Right renal cortex interstitium (tissue), 3 donors: Measurements from ENCODE around the gene DQX1. TPM values are rescaled to one million over a fixed set of nuclear protein-coding genes. Genes with fewer than 3 reads are reported as not detected.
"Not testable (repeated sequence)": the region's sequence is repeated elsewhere in the genome, so short reads cannot be mapped to it uniquely, and the experiment has no call there.

Experiments used
- DNase-seq, 3 donors: peaks; one replicate each; pipeline ENCODE4 v3.0.0-alpha.2; 2013; ENCODE audit warnings: low read depth in 3 of 3, low spot score in 2 of 3
- polyA plus RNA-seq, 3 donors: library from polyadenylated mRNA; unstranded; fragments of 120-200 nt; gene quantifications; one replicate each; pipeline ENCODE4 v1.2.1, GENCODE V29; 2013; ENCODE audit not compliant: insufficient read length in 3 of 3

The DQX1 gene
- polyA plus RNA-seq = under 1 TPM; 0.08 to 0.18 (median 0.12) TPM

GRCh38 chr2:74525717-74526648, at the start of gene DQX1:
Gene DQX1 (minus strand): TSS chr2:74526231. CDS start chr2:74525729, 502 bp downstream.
- DNase-seq = no peak

DNA sequence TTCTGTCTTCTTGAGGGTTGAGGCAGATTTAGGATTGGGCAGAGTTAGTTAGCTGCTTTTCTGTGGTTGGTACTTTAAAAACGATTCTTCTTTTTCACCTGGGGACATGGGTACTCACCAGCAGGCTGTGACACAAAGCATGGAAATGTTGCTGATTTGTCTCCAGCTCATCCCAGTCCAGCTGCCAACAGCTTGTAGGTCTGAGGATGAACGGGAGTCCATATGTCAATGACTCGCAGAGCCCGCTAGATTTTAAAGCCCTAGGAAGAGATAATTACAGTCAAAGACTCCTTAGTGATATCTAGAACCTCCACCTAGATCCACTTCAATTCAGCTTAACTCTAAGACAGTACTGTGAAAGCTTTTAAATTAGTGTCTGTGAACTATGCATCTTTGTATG, 49.3 kb upstream of the DQX1 start:
- DNase-seq = no peak

GRCh38 chr2:74573747-74574562, 47.9 kb upstream of the DQX1 start:
- DNase-seq = no peak

DNA sequence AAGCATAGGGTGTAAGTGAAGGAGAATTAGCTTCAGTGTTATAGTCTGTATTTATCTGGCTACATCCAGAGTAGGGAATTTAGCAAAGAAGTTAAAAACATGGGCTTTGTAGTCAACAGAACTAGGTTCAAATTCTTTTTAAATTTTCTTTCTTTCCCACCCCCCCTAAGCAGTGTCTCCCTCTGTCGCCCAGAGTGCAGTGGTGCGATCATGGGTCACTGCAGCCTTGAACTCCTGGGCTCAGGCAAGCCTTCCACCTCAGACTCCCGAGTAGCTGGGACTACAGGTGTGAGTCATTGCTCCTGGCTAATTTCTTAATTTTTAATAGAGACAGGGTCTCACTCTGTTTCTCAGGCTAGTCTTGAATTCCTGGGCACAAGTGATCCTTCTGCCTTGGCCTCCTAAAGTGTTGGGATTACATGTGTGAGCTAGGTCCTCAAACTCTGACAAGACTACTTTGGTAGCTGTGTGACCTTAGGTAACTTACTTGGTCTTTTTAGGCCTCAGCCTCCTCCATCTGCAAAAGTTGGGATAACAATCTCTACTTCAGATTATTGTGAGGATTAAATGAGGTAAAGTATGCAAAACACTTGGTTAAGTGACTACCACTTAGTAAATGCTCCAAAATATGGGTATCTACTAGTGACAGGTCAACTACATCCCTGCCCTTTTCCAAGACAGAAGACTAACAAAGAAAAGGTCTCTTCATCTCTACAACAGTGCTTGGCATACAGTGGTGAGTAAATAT, 46.3 kb upstream of the DQX1 start:
- DNase-seq = no peak

DNA sequence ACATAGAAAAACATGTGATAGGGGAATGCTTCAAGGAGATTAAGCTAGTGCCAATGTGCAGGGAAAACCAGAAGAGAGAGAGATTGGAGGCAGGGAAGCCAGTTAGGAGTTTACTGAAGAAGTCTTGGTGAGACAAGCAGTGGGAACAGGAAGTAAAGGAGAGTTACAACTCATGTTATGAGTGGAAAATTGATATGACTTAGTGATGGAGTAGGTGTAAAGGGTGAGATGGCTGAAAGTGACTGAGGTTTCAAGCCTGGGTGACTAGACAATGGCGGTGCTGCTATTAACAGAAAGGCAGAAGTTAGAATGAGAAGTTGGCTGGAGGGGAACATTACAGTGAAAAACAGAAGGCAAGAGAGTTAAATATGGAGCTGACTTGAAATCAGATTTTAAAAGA, 45.0 kb upstream of the DQX1 start:
- no peak for DNase-seq

DNA sequence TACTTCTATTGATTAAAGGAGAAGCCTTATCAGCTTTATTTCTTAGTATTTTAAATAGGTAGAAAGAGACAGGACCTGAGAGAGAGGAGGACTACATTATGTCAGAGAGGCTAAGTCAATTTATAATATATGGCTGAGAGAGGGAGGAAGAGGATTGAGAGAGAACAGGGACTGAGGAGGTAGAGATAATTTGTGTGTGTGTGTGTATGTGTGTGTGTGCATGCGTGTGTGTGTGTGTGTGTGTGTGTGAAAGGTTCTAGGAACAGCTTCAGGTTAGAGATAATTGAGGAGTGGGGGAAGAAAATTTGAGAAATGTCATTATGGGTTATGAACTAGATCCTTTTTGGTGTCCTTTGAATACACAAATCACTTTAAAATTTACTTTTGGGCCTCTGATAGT, 43.7 kb upstream of the DQX1 start:
- DNase-seq = no peak

- no peak for DNase-seq
Measured at GRCh38 chr2:74567881-74568280, 41.9 kb upstream of the DQX1 start.

DNA sequence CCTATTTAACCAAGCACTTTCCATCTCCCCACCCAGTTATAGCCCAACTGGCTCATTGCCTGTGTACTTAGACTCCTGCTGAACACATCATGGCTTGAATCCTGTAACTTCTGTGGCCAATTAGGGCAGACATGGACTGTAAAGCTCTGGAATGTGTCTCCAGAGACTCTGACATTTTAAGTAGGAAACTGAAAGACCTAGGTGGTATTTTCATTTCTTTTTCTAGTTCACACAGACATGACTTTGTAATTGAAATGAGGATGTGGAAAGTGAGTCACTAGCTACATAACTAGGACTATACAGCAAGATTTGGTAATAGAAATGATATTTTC, 40.7 kb upstream of the DQX1 start:
- DNase-seq = no peak

GRCh38 chr2:74566076-74566753, 40.2 kb upstream of the DQX1 start:
- no peak for DNase-seq

DNA sequence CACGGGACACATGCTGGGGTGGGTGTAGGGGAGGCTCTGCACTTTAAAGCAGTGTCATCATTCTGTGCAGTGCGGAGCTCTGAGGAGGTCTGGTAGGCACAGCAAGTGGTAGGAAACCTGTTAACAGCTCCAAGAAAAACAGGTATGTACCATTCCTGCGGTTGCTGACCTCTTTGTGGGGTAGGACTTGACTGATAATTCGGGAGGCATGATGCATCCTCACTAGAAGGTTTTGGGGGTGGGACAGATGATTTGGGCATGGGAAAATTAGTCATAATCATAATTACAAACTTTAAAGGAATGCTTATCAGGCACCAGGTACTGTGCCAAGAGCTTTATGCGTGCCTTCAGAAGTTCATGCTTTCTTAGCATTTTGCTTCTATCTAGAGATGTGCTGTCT, 38.2 kb upstream of the DQX1 start:
- no peak for DNase-seq

GRCh38 chr2:74562126-74562775, 36.2 kb upstream of the DQX1 start:
- DNase-seq = no peak

DNA sequence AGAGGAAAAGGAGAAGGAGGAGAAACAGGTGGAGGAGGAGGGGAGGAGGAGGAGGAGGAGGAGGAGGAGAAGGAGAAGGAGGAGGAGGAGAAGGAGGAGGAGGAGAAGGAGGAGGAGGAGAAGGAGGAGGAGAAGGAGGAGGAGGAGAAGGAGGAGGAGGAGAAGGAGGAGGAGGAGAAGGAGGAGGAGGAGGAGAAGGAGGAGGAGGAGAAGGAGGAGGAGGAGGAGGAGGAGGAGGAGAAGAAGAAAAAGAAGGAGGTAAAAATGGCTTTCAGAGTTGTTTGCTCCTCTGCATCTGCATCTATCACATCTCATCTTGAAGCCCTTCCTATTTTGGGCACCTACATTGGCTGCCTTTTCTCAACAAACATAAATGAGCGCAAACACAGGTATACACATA, 35.0 kb upstream of the DQX1 start:
- DNase-seq = not testable (repeated sequence)

DNA sequence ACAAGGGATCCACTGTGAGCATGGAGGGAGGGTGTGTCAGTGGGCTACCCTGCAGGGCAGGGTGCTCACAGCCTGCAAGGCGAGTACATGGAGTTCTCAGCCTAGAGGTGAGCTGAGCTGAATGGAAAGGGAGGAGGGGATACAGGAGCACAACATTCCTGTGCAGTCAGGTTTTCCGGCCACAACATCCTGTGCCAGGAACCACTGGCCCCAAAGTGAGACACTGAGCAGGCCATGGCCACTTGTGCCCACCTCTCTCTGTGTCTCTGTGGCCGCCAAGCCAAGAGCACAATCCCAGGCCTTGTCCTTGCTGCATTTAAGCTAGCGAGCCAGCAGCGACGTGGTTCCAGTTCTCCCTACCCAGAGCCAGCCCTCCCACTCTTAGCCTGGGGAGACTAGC, 34.6 kb upstream of the DQX1 start:
- no peak for DNase-seq

DNA sequence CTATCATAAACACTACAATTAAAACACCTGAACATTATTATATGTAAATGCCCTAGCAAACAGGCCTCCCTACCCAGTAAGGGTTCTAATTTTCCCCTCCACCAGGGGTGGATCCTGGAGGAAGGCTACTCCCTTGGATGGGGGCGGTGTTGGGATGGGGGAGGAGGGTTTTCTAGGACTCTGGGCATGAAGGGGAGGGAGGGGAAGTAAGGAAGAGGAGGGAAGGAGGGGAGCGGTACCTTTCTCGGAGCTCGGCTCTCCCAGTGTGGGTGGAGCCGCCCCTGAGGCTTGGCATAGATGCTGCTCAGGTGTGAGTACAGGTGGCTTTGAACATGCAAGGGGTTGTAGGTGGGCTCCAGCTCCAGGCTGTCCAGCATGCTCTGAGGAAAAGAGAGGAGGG, 33.9 kb upstream of the DQX1 start:
- DNase-seq = no peak

GRCh38 chr2:74558284-74559230, 32.5 kb upstream of the DQX1 start:
- no peak for DNase-seq

DNA sequence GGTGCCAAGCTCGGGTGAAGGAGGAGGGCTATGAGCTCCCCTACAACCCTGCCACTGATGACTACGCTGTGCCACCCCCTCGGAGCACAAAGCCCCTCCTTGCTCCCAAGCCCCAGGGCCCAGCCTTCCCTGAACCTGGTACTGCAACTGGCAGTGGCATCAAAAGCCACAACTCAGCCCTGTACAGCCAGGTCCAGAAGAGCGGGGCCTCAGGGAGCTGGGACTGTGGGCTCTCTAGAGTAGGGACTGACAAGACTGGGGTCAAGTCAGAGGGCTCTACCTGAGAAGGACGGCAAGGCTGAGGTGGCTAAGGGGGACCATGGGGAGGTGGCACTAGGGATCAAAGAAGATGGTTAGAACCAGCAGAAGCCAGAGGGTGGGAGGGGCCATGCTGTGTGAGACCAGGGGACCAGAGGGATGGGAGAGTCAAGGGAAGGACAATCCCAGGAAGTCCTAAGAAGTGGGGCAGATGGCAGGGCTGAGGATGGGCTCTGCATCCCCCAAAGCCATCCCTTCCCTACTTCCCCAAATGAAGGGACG, 30.9 kb upstream of the DQX1 start:
- DNase-seq = no peak

DNA sequence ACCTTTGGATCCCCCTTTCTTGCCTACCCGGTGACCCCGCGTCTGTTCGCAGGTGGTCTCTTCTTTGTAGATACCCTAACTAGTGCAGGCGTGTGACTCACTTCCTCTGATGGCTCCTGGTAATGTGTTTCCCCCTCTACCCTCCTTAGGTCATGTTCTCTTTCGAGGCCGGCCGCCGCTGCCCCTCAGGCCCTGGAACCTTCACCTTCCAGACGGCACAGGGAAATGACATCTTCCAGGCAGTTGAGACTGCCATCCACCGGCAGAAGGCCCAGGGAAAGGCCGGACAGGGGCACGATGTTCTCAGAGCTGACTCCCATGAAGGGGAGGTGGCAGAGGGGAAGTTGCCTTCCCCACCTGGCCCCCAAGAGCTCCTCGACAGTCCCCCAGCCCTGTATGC, 30.1 kb upstream of the DQX1 start:
- DNase-seq = no peak

GRCh38 chr2:74555610-74556103, 29.6 kb upstream of the DQX1 start:
- no peak for DNase-seq
